GM21737 (cell line): ENCODE measurements around the gene NEURL1B.

Source experiments
- ATAC-seq: cut with Tn5 transposase; IDR thresholded peaks from one replicate; pipeline ENCODE4 v1.9.1; 2021; ENCODE audit warnings: mild to moderate bottlenecking, moderate library complexity; ENCODE audit not compliant: unreplicated experiment

Gene NEURL1B

DNA sequence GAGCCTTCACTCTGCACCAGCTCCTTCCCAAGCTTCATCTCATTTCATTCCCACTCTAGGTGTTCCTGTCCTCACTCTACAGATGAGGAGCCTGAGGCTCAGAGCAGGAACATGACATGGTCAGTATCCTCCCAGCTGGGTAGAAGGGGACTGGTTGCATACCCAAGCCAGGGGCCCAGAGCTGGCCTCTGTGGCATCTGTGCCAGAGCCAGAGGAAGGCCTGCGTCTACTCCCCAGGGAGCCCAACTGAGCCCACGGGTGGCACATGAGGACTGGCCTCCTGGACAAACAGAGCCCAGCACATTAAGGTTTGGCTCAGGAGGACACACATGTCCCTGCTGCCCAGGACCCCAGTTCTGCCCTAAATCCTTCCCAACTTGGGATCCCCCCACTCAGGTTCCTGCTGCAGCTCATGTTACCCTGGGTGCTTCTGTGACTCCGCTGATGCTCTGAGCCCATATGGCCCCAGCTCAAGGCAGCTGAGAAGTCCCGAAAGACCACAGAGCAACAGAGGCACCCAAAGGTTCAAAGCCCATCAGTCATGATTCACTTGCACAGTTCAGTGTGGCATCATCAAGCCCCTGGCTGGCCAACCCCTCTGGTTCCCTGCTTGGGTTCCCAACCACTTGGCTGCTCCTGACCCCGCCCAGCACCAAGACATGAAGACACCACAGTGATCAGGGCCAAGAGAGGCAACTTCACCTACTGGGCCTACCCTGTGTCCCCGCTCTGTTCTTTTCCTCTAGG lies 8.5 kb upstream of the NEURL1B start:
- ATAC-seq, result no peak

DNA sequence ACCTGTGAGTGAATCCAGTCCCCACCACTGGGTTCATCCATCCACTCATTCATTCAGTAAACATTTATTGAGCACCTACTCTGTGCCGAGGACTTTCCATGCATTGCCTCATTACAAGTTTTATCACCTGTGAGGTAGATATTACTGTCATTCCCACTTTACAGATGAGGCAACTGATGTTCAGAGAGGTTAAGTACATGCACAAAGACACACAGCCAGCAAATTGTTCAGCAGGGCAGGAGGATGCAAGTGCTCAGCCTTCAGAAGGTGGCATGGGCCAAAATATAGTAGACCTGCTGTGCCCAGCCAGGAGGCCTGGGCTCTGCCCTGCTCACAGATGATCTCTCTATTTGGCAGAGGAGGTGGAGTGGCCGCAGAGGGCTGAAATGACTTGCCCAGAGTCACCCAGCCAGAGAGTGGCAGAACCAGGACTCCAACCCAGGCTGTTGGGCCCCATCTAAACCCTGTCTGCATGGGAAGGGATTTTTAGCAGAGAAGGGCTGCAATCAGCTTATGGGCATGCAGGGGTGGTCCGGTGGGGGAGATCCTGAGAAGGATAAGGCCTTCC lies 7.6 kb upstream of the NEURL1B start:
- no peak for ATAC-seq

DNA sequence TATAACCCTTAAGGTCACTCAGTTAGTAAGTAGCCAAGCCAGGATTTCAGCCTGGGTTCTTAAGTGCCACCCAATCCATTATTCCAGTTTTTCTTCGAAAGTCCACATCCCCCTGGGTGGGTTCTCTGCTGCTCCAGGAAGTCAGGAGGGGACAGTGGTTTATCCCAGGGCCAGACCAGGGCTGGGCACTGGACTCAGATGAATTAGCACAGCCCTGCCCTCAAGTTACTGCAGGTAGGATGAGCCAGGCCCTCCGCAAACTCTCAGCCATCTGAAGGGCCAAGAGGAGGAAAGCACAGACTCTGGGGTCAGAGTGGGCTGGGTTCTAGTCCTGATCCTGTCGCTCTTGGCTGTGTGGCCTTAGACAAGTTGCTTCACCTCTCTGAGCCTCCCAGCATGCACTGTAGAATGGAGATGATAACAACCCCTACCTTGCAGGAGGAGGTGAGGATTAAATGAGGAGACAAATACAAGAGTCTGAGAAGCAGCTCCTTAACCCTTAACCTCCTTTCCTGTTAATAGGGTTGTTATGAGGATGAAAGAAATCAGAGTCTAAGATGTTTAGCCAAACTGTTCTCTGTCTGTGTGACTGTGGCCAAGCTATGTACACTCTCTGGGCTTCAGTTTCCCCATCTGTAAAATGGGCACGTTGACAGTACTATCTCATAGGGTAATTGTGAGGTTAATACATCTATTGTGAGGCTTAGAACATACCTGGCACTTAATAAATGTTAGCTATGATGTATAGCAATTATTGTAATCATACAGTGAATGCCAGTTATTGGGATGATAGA lies 6.8 kb upstream of the NEURL1B start:
- no peak for ATAC-seq

DNA sequence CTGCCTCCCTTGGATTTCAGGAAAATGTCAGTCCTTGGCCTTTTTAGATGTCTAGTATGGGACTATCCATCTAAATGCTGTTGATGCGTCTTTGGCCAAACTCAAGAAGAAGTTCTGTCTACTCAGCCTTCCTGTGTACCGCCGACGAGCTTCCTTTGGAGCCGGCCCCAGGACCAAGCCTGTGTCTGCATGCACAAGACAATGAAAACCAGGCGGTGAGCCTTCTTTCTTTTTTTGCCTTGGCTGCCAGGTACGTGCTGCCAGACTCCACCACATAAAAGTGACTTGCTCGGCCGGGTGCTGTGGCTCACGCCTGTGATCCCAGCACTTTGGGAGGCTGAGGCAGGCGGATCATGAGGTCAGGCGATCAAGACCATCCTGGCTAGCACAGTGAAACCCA lies 6.0 kb upstream of the NEURL1B start:
- ATAC-seq, result no peak

DNA sequence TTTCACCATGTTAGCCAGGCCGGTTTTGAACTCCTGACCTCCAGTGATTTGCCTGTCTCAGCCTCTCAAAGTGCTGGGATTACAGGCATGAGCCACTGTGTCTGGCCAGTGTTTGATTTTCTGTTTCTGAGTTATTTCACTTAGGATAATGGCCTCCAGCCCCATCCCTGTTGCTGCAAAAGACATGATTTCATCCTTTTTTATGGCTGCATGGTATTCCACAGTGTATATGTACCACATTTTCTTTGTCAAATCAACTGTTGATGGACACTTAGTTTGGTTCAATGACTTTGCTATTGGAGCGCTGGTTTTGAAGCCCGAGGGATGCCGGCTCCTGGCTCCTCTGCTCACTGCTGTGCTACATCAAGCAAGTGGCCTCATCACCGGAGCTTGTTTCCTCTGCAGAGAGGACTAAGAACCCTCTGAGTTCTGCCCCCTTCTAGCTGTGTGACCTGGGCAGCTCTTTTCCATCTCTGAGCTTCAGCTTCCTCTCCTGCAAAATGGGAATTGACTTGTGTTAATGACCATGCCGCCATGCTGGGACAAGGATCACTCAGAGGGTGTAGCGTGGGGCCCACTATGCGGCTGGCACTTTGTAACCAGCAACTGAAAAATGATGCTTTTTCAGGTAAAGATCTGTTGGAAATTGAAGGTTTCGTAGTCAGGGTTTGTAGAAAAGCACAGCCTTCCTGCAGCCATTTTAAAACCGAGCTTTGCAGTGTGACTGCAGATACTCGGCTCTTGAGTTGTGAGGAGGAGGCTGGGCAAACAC lies 4.6 kb upstream of the NEURL1B start:
- ATAC-seq, result no peak

DNA sequence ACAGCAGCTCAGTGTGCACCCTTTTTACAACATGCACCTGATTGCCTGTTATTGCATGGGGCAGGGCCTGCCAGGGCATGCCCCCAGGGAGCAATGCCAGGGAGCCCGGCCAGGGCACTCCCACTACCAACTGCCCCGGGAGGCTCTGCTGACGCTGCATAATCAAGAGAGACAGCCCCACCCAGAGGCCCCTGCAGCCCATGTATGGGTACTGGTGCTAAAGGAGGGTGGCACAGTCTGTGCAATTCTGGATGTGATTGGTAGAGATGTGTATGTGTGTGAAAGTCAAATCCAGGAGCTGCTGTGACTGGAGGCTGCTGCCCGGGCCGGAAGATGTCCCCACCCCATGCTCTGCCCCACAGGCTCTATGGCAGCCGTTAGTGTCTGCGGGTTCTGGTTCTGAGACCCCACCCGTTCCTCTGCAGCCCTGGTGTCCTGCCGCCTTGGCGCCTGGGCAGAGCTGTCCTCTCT lies 3.9 kb upstream of the NEURL1B start:
- ATAC-seq, result no peak

DNA sequence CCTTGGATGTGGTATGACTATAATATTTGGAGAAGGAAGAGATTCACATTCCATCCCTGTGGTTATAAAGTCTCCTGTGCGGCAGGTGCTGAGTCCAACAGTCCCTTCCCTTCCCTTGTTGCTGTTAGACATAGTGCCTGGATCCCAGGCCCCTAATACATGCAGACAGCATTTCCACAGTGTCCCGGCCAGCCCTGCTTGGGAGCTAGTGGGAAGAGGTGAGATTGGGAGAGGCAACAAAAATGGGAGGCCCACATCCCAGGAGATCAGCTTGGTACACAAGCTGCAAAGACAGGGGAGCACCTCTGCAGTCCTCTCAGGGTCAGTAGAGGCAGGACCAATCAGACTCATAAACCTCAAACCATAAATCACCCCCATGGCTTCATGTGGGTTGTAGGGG lies 3.3 kb upstream of the NEURL1B start:
- ATAC-seq, result no peak

DNA sequence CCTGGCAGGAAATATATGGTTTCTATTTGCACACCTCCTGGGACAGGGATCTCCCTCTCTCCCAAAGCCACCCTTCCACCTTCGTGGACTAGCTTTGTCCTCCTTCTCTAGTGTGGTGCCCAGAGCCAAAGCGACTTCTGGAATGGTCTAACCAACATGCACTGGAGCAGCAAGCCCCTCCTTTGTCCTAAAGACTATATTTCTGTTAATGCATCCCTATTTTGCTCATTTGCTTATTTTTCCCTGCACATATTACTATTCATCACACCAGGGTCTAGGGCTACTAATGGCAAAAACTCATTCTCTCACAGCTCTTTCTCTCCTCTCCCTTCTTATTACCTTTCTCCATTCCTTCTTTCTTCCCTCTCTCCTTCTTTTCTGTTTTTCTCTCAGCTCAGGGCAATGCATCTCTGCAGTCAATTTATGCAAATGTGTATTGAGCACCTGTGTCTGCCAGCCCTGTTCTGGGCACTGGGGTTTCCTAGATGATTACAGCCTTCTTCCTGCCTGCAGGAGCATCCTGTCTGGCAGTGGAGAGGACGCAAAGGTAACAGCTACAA lies 2.8 kb upstream of the NEURL1B start:
- no peak for ATAC-seq

DNA sequence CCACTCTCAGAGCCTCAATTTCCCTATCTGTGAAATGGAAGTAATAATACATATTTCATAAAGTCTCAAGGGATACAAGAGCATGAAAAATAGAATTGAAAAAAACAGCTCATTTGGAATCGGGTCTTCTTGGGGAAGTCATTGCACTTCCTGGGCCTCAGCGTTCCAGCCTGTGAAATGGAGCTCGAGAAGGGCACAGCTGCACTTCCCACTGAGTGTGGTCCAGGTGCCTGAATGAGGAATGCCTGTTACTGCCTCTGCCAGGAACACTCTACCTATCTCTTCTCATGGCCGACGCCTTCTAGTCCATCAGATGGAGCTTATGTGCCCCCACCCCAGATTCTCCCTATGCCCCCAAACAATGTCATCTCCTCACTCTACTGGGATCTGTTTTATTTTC lies 924 bp upstream of the NEURL1B start:
- ATAC-seq, result no peak

DNA sequence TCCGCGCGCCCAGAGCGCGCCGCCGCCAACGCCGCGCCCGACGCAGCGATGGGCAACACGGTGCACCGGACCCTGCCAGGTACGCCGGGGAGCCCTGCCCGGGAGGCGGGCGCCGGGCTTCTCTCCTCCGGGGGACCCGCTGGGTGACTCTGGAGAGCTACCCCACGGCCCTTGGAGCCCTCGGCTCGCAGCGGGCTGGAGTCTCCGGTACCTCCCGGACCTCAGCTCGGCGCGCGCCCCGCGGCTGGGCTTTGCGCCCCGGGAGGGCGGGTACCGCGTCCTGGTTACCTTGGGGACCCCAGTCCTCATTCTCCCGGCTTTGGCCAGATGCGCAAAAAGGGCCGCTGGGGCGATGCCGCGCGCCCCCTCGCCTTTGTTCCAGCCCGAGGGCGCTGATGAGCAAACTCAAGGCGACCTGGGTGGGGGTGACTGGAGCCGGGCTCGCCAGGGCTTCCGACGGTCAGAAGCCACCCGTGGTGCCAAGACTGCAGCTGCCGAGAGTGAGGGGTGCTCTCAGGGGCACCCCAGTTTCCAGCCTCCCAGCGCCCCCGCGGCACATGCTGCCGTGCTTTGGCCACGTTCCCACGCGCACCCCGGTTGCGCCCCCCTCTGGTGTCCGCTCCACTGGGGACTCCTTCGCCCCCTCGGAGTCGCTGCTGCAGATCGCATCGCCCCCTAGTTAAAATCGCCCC lies 442 bp downstream of the NEURL1B start:
- ATAC-seq, result no peak

DNA sequence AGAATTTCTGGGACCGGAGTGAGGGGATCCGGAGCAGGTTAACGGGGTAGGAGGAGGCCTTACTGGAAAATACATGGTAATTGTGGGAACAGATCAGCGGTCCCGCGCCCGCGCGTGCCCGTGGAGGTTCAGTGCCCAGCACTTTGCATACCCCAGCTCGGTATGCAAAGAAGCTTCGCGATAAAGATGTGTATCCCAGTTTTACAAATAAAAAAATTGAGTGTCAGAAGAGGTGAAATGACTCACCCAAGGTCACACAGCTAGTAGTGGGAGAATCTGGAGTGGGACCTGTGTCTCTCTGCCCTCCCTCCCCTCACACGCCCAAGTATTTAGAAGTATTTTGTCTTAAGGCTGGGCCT lies 967 bp downstream of the NEURL1B start:
- no peak for ATAC-seq

DNA sequence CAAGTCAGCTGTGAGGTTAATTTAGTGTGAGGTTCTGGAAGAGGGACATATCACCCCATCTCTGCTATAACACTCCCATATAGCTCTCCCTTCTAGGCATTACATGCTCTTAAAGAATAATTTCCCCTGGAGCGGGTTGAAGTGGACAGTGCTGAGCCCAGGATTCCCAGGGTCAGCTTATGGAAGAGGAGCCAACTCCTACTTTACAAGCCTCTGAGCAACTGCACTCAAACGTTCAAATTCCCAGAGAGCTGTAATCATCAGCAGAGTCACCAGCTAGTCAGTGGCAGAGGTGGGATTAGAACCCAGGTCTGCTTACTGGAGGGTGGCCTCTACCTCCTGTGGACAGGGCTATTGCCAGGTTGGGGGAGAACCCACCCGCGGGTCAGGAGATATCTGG lies 1.4 kb downstream of the NEURL1B start:
- no peak for ATAC-seq

DNA sequence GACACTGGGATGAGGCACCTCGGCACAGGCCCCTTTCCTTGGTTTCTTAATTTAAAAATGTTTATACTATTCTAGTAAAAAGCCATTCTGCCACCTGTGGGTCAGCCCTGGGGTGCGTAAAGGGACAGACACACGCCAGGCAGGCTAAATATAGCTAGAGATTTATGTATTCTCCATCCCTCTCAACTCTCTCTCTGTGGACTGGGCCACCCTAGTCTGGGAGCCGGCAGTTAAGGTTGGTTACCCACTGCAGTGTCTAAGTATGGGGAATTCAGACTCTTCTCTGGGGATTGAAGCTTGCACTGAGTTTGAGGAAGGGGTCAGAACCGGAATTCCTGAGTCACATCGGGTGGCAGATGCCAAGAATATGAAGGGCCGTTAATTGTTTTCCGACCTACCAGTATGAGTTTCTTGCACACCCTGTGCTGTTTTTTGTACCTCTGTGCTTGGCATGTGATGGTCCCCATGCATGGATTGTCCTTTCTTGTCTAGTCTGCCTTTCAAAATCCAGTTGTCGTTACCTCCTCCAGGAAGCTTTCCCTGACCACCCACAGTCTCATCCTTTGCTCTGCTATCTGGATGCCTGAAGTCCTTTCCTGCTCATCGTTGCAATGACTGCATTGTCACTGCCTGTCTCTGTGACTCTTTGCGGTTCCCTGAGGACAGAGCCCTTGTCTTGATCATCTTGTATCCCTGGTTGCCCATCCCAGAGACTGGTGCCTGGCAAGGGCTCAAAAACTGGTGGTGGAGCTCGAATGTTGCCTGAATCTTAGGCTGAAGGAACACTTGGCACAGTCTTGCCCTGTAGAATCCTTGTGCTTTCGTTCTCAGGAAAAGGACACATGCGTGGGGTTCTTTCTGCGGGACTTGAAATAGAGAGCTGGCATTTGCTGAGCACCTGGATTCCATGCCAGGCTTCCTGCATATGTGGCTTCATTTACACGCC lies 2.1 kb downstream of the NEURL1B start:
- ATAC-seq, result no peak

DNA sequence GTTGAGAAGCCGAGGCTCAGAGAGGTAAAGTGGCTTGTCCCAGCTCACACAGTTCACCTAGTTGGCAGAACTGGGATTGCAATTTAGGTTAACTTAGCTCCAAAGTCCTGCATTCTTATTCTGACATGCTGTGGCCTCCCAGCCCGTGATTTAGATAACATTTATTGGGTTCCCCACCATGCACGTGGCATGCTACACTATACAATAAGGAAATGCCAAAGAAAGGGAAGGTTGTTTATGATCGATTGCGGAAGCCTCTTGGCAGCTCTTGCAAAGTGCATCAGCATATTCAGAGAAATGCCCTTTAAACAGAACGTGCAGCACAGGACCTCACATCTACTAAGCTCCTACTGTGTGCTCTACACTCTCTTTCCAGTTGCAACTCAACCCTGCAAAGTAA lies 3.2 kb downstream of the NEURL1B start:
- ATAC-seq, result no peak

DNA sequence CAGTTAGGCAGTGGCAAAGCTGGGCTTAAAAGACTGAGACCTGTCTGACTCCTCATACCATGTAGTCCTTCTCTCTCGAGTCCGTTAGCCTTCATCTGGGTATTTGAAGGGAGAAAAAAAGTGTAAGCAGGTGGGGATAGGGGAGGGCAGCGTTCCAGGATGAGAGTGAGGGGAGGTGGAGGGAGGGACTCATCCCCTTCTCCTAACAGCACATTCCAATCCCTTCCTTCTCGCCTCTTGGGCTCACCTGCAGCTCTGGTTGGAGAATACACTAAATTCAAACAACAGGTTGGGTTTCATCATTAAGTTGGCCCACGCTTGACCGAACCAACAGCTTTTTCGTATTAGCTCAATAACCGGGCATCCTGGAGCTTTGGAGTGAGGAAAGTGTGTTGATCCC lies 3.6 kb downstream of the NEURL1B start:
- no peak for ATAC-seq

DNA sequence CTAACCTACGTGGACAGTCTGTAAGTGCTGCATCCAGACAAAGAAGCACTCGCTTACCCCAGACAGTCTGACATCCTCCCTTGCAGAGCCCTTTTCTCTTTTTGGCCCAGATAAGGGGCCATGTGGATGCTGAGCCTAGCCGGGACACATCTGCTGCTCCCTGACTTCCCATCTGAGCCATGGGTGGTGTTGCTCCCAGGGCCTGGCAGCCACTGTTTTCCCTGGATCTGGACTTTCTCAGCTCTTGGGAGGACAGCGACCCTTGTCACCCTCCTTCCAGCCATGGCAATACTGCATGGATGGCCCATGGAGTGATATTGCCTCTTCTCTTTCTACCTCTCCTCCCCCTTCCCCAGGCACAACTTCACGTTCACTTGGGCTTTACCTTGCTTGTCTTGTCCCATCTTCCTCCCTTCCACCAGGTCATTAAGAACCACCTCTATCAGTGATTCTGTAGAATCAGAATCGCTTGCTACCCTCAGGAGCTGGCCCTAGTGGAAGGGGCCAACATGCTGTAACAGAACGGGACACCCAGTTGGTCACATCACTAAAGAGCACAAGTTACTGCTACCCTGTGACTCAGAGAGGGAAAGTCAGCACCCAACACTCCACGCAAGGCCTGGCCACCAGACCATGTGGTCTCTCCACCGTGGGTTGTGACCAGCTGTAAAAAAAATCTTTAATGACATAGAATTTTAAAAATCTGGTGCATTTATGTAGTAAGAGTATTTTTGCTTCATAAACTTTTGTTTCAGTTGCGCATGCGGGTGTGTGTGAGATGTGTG lies 4.4 kb downstream of the NEURL1B start:
- no peak for ATAC-seq

DNA sequence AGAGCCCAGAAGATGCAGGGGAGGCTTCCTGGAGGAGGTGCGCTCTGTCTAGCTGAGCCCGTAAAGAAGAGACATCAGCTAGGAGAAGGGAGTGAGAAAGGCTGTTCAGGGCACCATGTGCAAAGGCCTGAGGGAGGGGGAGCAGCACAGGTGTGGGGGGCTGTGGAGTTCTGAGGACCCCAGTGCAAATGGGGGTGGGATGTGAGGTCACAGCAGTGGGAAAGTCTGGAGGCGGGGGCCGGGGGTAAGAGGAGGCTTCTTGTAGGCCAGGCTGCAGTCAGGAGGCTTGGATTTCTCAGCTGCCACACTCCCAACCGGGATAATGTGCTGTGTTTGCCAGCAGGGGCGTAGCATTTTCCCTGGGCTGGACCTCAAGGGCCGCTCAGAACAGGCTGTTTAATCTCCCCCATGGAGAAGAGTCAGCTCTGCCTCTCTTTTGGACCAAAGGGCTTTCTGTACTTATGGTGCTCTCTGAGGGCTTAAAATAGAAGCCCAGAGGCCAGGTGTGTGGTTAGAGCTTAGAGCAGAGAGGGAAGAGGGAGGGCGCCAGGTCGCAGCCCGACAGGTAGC lies 5.7 kb downstream of the NEURL1B start:
- no peak for ATAC-seq

DNA sequence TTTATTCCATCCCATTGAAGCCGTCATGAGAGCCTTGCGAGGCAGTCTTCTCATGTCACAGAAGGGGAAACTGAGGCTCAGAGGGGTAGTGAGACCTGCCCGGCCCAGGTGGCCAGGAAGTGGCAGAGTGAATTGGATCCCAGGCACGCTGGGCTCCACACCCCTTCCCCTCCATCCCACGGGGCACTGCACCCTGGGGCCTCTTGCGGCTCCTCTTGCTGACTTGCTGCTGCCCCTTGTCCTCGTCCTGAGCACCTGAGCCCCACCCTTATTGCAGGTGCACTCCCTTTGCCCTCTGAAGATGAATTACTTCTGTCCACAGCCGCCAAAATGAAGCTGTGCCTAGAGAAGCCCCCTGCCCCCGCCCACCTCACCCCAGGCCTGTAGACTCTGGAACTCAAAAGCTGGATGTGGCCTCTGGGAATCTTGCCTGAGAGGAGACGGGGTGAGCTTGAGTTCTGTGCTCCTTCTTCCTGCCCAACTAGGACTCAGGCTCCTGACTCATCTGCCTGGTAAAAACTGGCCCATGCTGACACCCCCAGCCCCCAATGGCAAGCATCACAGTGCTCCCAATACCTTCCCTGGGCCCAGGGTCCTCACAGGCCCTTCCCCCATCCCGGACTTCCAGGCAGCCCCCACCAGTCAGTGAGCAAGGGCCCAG lies 6.4 kb downstream of the NEURL1B start:
- ATAC-seq, result no peak
